Fibroblast of villous mesenchyme (primary cell): ENCODE data around the gene SGTB. TPM values are rescaled to one million over a fixed set of nuclear protein-coding genes. Genes with fewer than 3 reads are reported as not detected.
"Not testable (repeated sequence)": the region's sequence is repeated elsewhere in the genome, so short reads cannot be mapped to it uniquely, and the experiment has no call there.

Experiments used
- DNase-seq: peaks from one replicate; pipeline ENCODE4 v3.0.0-alpha.2; 2010; ENCODE audit warnings: low read depth
- H3K4me3 ChIP-seq: 2 replicates; pipeline ENCODE4 v1.5.1; 2011; ENCODE audit warnings: low read depth, mild to moderate bottlenecking, low read length
- total RNA-seq: library from RNA; depleted of rRNA; stranded (reverse); fragments of >200 nt; gene quantifications from 2 replicates; pipeline ENCODE4 v1.2.3, GENCODE V29; 2012
- TF ChIP-seq, protein P1 (sequence below): IDR thresholded peaks from 2 replicates; pipeline ENCODE4 v1.5.1; 2012; ENCODE audit warnings: low read depth, mild to moderate bottlenecking, low read length; ENCODE audit not compliant: insufficient read depth

SGTB gene
- total RNA-seq, 1 donor, result 21.2 TPM

GRCh38 chr5:65623482-65623881 is 98.4 kb downstream of the SGTB start:
- TF ChIP-seq, protein P1, sequence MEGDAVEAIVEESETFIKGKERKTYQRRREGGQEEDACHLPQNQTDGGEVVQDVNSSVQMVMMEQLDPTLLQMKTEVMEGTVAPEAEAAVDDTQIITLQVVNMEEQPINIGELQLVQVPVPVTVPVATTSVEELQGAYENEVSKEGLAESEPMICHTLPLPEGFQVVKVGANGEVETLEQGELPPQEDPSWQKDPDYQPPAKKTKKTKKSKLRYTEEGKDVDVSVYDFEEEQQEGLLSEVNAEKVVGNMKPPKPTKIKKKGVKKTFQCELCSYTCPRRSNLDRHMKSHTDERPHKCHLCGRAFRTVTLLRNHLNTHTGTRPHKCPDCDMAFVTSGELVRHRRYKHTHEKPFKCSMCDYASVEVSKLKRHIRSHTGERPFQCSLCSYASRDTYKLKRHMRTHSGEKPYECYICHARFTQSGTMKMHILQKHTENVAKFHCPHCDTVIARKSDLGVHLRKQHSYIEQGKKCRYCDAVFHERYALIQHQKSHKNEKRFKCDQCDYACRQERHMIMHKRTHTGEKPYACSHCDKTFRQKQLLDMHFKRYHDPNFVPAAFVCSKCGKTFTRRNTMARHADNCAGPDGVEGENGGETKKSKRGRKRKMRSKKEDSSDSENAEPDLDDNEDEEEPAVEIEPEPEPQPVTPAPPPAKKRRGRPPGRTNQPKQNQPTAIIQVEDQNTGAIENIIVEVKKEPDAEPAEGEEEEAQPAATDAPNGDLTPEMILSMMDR, result no peak
- no peak for DNase-seq
- H3K4me3 ChIP-seq, result peak overlapping the region; percentile 99

DNA sequence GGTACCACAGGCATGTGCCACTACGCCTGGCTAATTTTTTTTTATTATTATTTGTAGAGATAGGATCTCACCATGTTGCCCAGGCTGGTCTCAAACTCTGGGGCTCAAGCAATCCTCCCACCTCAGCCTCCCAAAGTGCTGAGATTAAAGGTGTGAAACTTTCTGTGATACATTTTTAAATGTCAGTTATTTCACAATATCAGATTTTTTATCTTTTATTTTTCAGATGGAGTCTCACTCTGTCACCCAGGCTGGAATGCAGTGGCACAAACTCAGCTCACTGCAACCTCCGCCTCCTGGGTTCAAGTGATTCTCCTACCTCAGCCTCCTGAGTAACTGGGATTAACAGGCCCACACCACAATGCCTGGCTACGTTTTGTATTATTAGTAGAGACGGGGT is 99.9 kb downstream of the SGTB start:
- DNase-seq, H3K4me3 ChIP-seq: not testable (repeated sequence)

GRCh38 chr5:65620021-65620420 is 101.9 kb downstream of the SGTB start:
- no peak for DNase-seq
- TF ChIP-seq, protein P1, result no peak
- H3K4me3 ChIP-seq, result no peak overlapping the region

Other genes starting within 250 kb of the SGTB start
- 95.9 and 121 TPM in 2 replicates for gene ADAMTS6, start 240.2 kb downstream of the SGTB start, total RNA-seq
- 18.0 and 25.9 TPM in 2 replicates for gene CENPK, start 158.9 kb downstream of the SGTB start, total RNA-seq
- 33.2 and 42.7 TPM in 2 replicates for gene PPWD1, start 158.8 kb downstream of the SGTB start, total RNA-seq
- gene TRIM23, start 97.8 kb downstream of the SGTB start, total RNA-seq, result 26.4 and 31.5 TPM in 2 replicates
- gene SHLD3, start 97.1 kb downstream of the SGTB start, total RNA-seq, result 3.2 and 5.2 TPM in 2 replicates
- gene TRAPPC13, start 97.1 kb downstream of the SGTB start, total RNA-seq, result 17.4 and 32.0 TPM in 2 replicates
- gene NLN, start 96 bp upstream of the SGTB start, total RNA-seq, result 27.7 and 36.7 TPM in 2 replicates
- 132 and 233 TPM in 2 replicates for gene ERBIN, start 204.5 kb upstream of the SGTB start, total RNA-seq